RWPE1 (cell line): ENCODE measurements around the gene TUBGCP6.

Experiments
- CTCF ChIA-PET: fragments of 350-600 bp; sonication (Branson Sonifier 250); formaldehyde crosslinking; extraction: SDS; loops from one replicate; lab custom pipeline; 2021; lab: Yijun Ruan, JAX
- POLR2A ChIA-PET: fragments of 400-600 bp; formaldehyde crosslinking; extraction: SDS; loops from one replicate; lab custom pipeline; 2020; ENCODE audit warnings: antibody characterized with exemption; ENCODE audit not compliant: low non-redundant PET; lab: Yijun Ruan, JAX
- DNase-seq: peaks from one replicate; pipeline ENCODE4 v3.0.0; 2012; ENCODE audit warnings: low spot score
- H3K27ac ChIP-seq: fragments of 450-650 bp; 2 replicates; pipeline ENCODE4 v1.5.1; 2017
- CTCF ChIP-seq: fragments of 450-650 bp; conservative IDR thresholded peaks from 2 replicates; pipeline ENCODE4 v1.5.1; 2017; ENCODE audit warnings: low read depth, mild to moderate bottlenecking

Gene TUBGCP6

GRCh38 chr22:50253941-50254340 lies 9.1 kb upstream of the TUBGCP6 start:
- ChIA-PET CTCF (no interaction called here), POLR2A (no interaction called here)
- DNase-seq, result no peak
- no peak for TF ChIP-seq CTCF
- peak overlapping the region; percentile 89 for H3K27ac ChIP-seq

- peak overlapping the region; percentile 89 for H3K27ac ChIP-seq
- TF ChIP-seq CTCF, result no peak
- ChIA-PET CTCF (interaction anchor here (0.6 to 0.9 kb wide), 2 partner anchors 22 to 265 kb away, joined by 3 to 4 read pairs; no protein-coding TSS in a partner anchor), POLR2A (interaction anchor here (0.5 kb wide), 1 partner anchor 93 kb away, joined by 5 read pairs; no protein-coding TSS in a partner anchor)
- DNase-seq, result no peak
These were observed 8.5 kb upstream of the TUBGCP6 start for GRCh38 chr22:50253046-50253915.

GRCh38 chr22:50252082-50253045 lies 7.5 kb upstream of the TUBGCP6 start:
- TF ChIP-seq CTCF, result peak; percentile 82
- DNase-seq, result peak; percentile 58
- H3K27ac ChIP-seq, result peak overlapping the region; percentile 89
- POLR2A ChIA-PET, result interaction anchor here (0.5 kb wide), 1 partner anchor 94 kb away, joined by 5 read pairs; no protein-coding TSS in a partner anchor
- CTCF ChIA-PET, result interaction anchor here (0.6 to 0.9 kb wide), 3 partner anchors 23 to 266 kb away, joined by 3 to 4 read pairs (median 3); no protein-coding TSS in a partner anchor

GRCh38 chr22:50251477-50252081 lies 6.8 kb upstream of the TUBGCP6 start:
- no peak for TF ChIP-seq CTCF
- POLR2A ChIA-PET, result no interaction called here
- no peak for DNase-seq
- peak overlapping the region; percentile 89 for H3K27ac ChIP-seq
- CTCF ChIA-PET, result interaction anchor here (0.6 to 1.5 kb wide), 2 partner anchors 77 to 114 kb away, joined by 3 to 5 read pairs; no protein-coding TSS in a partner anchor

GRCh38 chr22:50250555-50251476 lies 6.0 kb upstream of the TUBGCP6 start, which contains the start of gene HDAC10:
Gene HDAC10, minus strand, starts transcription at chr22:50251265. Its CDS starts 233 bp downstream, at chr22:50251032.
- no peak for DNase-seq
- no peak for TF ChIP-seq CTCF
- peak within 1 kb of the TSS; percentile 89 for H3K27ac ChIP-seq
- ChIA-PET POLR2A (interaction anchor here (0.7 kb wide), 1 partner anchor 55 kb away, joined by 3 read pairs; no protein-coding TSS in a partner anchor), CTCF (interaction anchor here (0.7 to 1.5 kb wide), 2 partner anchors 92 to 115 kb away, joined by 5 read pairs; no protein-coding TSS in a partner anchor)
